PC-3 (cell line): ENCODE data around the gene DIAPH3.

Source experiments
- CTCF ChIP-seq: fragments of 300-600 bp; sonication (generic); conservative IDR thresholded peaks from 2 replicates; pipeline ENCODE4 v1.5.1; 2017; ENCODE audit warnings: antibody characterized with exemption, low read depth, mild to moderate bottlenecking, low read length
- EZH2 ChIP-seq: fragments of 300-600 bp; sonication (generic); IDR thresholded peaks from one replicate; pipeline ENCODE4 v1.6.1; 2017; ENCODE audit warnings: antibody characterized with exemption, mild to moderate bottlenecking, low read length; ENCODE audit not compliant: unreplicated experiment
- EZH2phosphoT487 ChIP-seq: fragments of 300-600 bp; sonication (generic); IDR thresholded peaks from 2 replicates; pipeline ENCODE4 v1.6.1; 2018; ENCODE audit warnings: mild to moderate bottlenecking, antibody characterized with exemption, low read length, borderline replicate concordance

GRCh38 chr13:59856281-59856810, 307.4 kb downstream of the DIAPH3 start:
- TF ChIP-seq CTCF: no peak
- TF ChIP-seq EZH2phosphoT487: no peak
- no peak for TF ChIP-seq EZH2
